ENCODE data around the gene A3GALT2.
A peak's percentile ranks its signal among the peaks of the same experiment; 100 is the strongest.

The A3GALT2 gene

DNA sequence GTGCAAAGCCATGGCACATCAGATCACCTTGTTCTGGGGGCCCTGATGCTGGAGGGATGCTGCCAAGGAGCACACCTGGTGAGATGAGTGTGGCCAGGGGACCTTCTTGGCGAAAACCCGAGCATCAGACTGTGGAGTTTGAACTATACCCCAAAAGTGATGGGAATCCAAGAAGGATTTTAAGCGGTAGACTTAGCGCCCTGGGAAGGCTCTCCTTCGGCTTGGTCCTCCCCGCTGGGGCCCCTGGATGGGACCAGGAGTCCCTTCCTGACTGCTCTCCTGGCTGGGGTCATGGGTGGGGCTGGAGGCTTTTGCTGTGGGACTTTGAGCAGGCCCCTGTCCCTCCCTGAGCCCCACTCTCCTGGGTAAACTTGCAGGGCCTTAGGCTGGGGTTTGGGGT lies 54.1 kb downstream of the A3GALT2 start:
- Histone ChIP-seq H3K27ac (ENCODE audit: low read depth, low read length) (no peak overlapping the region), H3K27me3 (ENCODE audit: control insufficient read depth, insufficient read depth, low read length) (no peaks in the 10 kb centered on the region), H3K4me3 (ENCODE audit: low read length) (no peak overlapping the region), H3K4me1 (ENCODE audit: control insufficient read depth, insufficient read depth, low read length) (peaks cover 3% of the 10 kb centered on the region), H3K36me3 (ENCODE audit: control insufficient read depth, insufficient read depth, low read length) (no peaks in the 10 kb centered on the region), H3K9ac (ENCODE audit: low read length) (no peak overlapping the region)

DNA sequence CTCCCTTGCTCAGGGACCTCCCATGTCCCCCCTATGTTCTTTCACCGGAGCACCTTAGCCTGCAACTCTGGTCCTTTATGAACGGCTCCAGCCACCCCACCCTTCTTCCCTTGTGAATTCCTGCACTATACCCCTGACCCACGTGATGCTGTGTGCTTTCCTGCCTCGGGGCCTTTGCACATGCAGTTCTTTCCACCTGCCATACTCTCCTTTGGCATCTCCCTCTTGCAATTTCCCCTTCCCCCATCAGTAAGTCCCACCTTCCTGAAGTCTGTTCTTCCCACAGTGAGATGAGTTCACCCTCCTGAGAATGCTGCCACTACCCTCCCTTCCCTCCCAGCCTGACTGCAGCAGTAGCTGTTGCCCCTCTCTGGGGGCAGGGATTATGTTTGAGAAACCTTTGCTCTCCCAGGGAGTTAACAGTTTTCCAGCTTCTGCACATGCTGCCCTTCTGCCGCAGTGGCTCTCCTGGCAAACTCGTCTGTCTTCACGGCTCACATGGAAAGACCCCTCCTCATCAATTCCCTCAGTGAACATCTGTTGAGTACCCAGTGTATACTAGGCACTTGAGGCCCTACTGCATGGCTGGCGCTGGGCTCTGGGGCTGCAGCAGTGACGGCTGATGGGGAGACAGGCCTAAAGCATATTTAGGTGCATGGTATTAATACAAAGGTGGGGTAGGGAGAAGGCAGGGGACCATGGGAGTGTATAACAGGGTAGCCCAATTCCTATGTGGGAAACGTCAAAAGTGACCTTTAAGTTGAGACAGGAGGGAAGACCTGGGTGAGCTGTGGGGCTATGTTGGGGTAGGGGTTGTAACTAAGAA lies 54.9 kb downstream of the A3GALT2 start:
- Histone ChIP-seq H3K27me3 (ENCODE audit: control insufficient read depth, insufficient read depth, low read length) (no peaks in the 10 kb centered on the region), H3K36me3 (ENCODE audit: control insufficient read depth, insufficient read depth, low read length) (no peaks in the 10 kb centered on the region), H3K27ac (ENCODE audit: low read depth, low read length) (no peak overlapping the region), H3K9ac (ENCODE audit: low read length) (no peak overlapping the region), H3K4me3 (ENCODE audit: low read length) (no peak overlapping the region), H3K4me1 (ENCODE audit: control insufficient read depth, insufficient read depth, low read length) (peaks cover 3% of the 10 kb centered on the region)

DNA sequence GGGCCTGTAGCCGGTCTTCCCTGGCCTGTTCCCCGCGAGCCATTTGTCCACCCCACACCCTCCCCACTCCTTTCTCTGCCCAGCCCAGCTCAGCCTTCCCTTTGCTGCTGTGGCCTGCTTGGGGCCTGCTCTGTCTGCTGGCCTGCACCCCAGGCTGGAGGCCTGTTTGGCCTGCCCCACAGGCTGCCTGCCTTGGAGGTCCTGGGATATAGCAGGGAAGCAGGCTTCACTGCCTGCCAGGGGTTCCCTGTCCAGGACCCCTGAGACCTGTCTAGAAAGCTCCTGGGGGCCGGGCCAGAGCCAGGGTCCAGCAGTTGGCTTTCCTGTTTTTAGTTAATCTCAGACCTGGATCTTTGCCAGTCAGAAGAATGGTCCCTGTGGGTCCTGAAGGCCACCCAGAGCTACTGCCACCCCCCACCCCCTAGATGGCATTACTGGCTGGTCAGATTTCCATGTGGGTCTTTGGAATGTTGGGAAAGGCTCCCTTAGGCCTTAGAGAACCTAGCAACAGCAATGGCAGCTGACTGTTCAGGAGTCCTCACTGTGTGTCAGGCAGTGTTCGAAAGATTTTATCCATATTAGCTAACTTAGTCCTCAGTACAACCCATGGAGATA lies 56.9 kb downstream of the A3GALT2 start:
- Histone ChIP-seq H3K36me3 (ENCODE audit: control insufficient read depth, insufficient read depth, low read length) (no peaks in the 10 kb centered on the region), H3K4me3 (ENCODE audit: low read length) (no peak overlapping the region), H3K27me3 (ENCODE audit: control insufficient read depth, insufficient read depth, low read length) (no peaks in the 10 kb centered on the region), H3K27ac (ENCODE audit: low read depth, low read length) (no peak overlapping the region), H3K9ac (ENCODE audit: low read length) (no peak overlapping the region), H3K4me1 (ENCODE audit: control insufficient read depth, insufficient read depth, low read length) (peaks cover 3% of the 10 kb centered on the region)

DNA sequence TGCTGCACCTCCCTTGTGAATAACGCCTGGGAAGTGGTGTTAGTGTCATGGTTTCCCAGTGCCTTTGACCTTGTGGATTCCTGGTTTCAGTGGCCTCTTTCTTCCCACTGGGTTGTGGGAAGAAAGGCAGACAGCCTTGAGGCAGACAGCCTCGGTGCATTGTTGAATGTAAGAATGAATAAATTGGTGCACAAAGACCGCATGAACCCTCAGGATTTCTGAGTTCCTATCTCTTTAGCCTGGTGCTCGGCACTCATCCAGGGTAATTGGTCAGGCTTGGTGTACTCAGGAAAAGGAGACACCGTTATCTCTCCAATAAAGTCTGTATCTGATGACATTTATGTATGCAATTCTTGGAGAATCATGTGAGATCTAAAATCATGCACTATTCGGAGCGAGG lies 59.6 kb downstream of the A3GALT2 start:
- no peaks in the 10 kb centered on the region for H3K27me3 ChIP-seq (ENCODE audit: control insufficient read depth, insufficient read depth, low read length)
- no peak overlapping the region for H3K9ac ChIP-seq (ENCODE audit: low read length)
- no peak overlapping the region for H3K4me3 ChIP-seq (ENCODE audit: low read length)
- no peak overlapping the region for H3K27ac ChIP-seq (ENCODE audit: low read depth, low read length)
- peaks cover 11% of the 10 kb centered on the region for H3K4me1 ChIP-seq (ENCODE audit: control insufficient read depth, insufficient read depth, low read length)
- H3K36me3 ChIP-seq (ENCODE audit: control insufficient read depth, insufficient read depth, low read length): no peaks in the 10 kb centered on the region

DNA sequence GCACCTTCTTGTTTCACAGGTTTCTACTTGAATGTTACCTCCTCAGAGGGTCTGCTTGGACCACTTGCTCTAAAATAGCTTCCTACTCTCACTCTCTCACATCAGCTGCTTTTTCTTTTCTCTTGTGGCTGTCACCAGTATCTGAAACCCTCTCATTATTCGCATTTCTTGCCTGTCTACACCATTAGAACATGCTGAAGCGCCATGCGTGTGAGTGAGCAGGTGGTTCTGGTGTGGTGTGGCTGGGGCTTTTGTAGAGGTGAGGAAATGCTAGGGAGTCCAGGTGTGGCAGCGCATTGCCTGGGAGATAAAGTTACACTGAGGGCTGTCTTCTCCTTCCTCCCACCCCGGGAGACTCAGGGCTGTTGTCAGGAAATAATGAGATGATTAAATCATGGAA lies 60.5 kb downstream of the A3GALT2 start:
- H3K4me1 ChIP-seq (ENCODE audit: control insufficient read depth, insufficient read depth, low read length): peaks cover 11% of the 10 kb centered on the region
- no peak overlapping the region for H3K27ac ChIP-seq (ENCODE audit: low read depth, low read length)
- no peak overlapping the region for H3K4me3 ChIP-seq (ENCODE audit: low read length)
- no peak overlapping the region for H3K9ac ChIP-seq (ENCODE audit: low read length)
- no peaks in the 10 kb centered on the region for H3K36me3 ChIP-seq (ENCODE audit: control insufficient read depth, insufficient read depth, low read length)
- no peaks in the 10 kb centered on the region for H3K27me3 ChIP-seq (ENCODE audit: control insufficient read depth, insufficient read depth, low read length)

DNA sequence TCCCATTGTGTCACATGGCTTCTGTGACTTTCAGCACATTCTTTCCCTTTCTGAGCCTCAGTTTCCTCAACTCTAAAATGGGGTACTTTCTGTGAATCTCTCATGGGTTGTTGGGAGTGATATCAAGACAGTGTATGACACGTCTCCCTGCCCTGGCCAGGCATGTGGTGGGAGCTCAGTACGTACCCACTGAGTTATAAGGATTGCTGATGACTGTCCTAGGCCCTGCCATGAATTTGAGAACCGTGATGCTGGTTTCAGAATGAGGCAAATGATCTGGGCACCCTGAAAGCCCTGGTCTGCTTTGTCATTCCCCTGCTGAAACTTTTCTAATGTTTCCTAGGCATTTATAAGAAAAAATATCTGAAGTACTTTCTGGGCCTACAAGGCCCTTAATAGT lies 61.0 kb downstream of the A3GALT2 start:
- no peak overlapping the region for H3K27ac ChIP-seq (ENCODE audit: low read depth, low read length)
- peaks cover 11% of the 10 kb centered on the region for H3K4me1 ChIP-seq (ENCODE audit: control insufficient read depth, insufficient read depth, low read length)
- H3K27me3 ChIP-seq (ENCODE audit: control insufficient read depth, insufficient read depth, low read length): no peaks in the 10 kb centered on the region
- H3K36me3 ChIP-seq (ENCODE audit: control insufficient read depth, insufficient read depth, low read length): no peaks in the 10 kb centered on the region
- no peak overlapping the region for H3K4me3 ChIP-seq (ENCODE audit: low read length)
- H3K9ac ChIP-seq (ENCODE audit: low read length): no peak overlapping the region

DNA sequence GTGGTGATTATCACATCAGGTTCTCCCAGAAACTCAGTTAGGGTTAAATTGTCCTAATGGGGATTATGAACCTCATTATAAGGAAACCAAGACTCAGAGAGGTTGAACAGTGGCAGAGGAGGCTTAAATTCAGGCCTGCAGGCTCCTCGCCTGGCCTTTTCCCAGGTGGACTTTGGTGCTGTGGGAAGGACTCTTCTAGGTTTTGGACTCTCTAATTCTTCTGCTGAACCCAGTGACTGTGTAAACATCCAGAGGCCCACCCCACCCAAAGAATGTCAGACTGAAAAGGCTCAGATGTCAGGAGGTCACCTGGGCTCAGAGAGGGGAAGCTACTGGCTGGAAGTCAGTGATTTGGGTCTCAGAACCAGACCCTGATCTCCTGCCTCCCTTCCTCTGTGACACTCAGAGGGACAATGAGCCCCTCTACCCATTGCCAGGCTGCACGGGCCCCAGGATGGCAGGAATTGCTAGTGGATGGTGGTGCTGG lies 62.1 kb downstream of the A3GALT2 start:
- H3K4me1 ChIP-seq (ENCODE audit: control insufficient read depth, insufficient read depth, low read length): peaks cover 9% of the 10 kb centered on the region
- no peaks in the 10 kb centered on the region for H3K27me3 ChIP-seq (ENCODE audit: control insufficient read depth, insufficient read depth, low read length)
- no peak overlapping the region for H3K9ac ChIP-seq (ENCODE audit: low read length)
- no peak overlapping the region for H3K27ac ChIP-seq (ENCODE audit: low read depth, low read length)
- H3K4me3 ChIP-seq (ENCODE audit: low read length): no peak overlapping the region
- no peaks in the 10 kb centered on the region for H3K36me3 ChIP-seq (ENCODE audit: control insufficient read depth, insufficient read depth, low read length)

DNA sequence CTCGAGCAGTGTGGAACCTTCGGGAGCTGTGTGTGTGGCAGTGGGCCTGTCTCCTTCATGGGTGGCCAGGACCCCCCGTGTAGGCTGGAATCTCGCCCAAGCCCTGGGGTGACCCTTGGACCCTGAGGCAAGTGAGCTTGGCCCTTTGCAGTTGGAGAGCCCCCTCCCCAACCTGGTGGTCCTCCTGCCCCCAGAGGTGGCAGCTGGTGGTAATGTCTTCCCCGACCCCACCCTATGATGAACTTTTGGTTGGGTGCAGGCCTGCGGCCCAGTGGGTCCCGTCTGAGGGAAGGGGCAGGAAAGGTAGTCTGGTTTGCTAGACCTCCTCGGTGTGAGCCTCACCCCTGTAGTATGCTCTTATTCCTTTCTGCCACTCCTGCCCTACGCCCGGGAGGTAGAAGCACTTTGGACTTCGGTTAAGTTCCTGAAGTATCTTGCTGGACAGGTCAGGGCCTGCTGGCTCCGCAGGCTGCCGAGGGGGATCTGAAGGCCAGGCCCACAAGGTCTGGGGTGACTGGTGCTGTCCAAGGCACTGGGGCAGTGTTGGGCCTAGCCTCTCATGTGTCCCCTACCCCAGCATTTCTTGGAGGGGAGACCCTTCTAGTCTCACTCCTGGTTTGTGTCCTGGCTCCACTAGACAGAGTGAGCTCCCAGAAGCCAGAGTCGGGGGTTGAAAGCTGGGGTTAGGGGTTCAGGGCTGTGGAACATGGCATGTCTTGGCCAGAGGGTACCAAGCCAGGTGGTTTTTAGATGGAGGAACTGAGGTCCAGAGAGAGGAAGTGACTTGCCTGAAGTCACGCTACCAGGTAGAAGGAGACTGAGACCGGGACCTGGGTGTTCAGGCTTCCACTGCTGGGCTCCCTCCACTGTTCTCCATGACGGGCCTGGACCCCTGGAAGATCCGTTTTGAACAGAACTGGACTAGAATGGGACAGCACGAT lies 62.9 kb downstream of the A3GALT2 start:
- no peak overlapping the region for H3K9ac ChIP-seq (ENCODE audit: low read length)

DNA sequence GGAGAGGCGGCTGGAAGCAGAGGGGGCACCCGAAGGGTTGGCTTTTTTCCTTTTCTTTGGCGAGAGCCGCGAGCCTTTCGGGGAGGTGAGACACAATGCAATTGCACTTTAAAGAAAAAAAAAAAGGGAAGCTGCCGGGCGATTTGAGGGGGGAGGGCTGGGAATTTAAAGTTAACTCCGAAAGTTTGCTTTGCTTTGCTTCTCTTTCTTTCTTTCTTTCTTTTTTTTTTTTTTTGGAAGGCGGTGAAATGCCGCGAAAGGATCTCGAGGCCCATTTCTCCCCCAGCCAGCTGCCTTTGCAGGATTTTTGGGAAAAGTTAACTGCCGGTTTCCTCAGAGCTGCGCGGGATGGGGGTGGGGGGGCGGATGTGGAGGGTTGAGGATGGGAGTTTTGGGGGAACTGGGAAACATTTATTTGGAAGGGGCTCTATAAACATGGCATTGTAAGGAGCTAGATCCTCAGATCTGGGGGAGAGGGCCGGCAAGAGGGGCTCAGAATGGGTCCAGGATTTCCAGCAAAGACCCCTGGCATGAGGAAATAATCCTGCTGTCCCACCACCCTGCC lies 63.6 kb downstream of the A3GALT2 start:
- no peaks in the 10 kb centered on the region for H3K36me3 ChIP-seq (ENCODE audit: control insufficient read depth, insufficient read depth, low read length)
- H3K4me1 ChIP-seq (ENCODE audit: control insufficient read depth, insufficient read depth, low read length): peaks cover 8% of the 10 kb centered on the region
- no peaks in the 10 kb centered on the region for H3K27me3 ChIP-seq (ENCODE audit: control insufficient read depth, insufficient read depth, low read length)
- H3K27ac ChIP-seq (ENCODE audit: low read depth, low read length): peak overlapping the region; percentile 75
- peak overlapping the region; percentile 66 for H3K4me3 ChIP-seq (ENCODE audit: low read length)
- H3K9ac ChIP-seq (ENCODE audit: low read length): peak overlapping the region; percentile 36

More for the DNA sequence above, 62.9 kb downstream of the A3GALT2 start:
- Histone ChIP-seq H3K4me3 (ENCODE audit: low read length) (peak overlapping the region; percentile 66), H3K36me3 (ENCODE audit: control insufficient read depth, insufficient read depth, low read length) (no peaks in the 10 kb centered on the region), H3K27me3 (ENCODE audit: control insufficient read depth, insufficient read depth, low read length) (no peaks in the 10 kb centered on the region), H3K27ac (ENCODE audit: low read depth, low read length) (peak overlapping the region; percentile 75), H3K4me1 (ENCODE audit: control insufficient read depth, insufficient read depth, low read length) (peaks cover 8% of the 10 kb centered on the region)

All from rectal smooth muscle tissue (tissue), 1 donor.